GM18867 (cell line): Measurements from ENCODE around the gene RNF213.

Source experiments
- ATAC-seq: cut with Tn5 transposase; IDR thresholded peaks from one replicate; pipeline ENCODE4 v1.9.1; 2021; ENCODE audit warnings: mild to moderate bottlenecking, moderate library complexity; ENCODE audit not compliant: unreplicated experiment

RNF213 gene

GRCh38 chr17:80365001-80365965 is 104.6 kb downstream of the RNF213 start:
- ATAC-seq = no peak

GRCh38 chr17:80365983-80366382 is 105.3 kb downstream of the RNF213 start:
- ATAC-seq = no peak

DNA sequence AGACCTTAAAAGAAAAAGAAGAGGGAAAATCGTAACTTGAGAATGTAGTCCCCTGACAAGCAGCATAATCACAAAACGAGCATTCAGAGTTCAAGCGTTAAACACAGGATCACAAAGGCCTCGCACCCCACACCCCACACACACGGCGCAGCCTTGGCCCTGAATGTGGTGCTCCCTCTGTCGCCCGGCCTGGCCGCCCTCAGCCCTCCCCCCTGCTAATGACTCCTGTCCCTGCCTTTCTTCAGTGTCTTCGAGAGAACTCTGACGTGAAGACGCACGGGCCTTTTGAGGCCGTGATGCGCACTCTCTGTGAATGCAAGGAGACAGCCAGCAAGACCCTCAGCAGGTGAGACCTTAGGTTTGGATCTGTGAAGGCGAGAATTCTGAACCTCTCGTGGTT is 106.9 kb downstream of the RNF213 start:
- no peak for ATAC-seq

DNA sequence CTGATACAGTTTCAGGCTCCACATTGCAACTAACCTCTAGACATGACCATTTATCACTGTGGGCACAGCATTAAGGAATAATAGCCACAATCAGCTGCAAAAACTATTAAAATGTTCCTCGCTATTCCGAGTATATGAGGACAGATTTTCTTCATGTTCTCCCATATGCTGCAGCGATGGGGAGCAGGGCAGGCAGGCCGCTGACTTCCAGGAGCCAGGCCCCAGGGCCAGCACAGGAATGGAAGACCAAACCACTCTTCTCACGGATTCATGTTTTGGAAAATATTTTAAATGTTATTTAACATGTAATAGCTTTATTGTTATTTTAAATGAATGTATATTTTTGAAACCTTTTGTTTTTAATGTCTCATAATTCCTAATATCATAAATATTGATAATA is 110.5 kb downstream of the RNF213 start:
- no peak for ATAC-seq

DNA sequence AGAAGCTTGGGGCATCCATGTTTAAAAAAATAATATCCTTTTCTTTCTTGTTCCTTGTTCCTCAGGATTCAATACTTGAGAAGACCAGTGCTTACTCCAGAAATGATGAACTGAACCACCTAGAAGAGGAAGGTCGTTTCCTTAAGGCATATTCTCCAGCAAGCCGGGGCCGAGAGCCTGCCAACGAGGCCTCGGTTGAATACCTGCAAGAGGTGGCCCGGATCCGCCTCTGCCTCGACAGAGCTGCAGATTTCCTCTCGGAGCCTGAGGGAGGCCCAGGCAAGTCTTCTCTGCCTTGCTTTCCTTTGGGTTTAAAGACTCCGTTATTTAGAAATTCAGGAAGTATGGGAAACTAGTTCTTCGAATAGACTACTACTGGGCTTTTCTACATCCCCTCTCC is 111.8 kb downstream of the RNF213 start:
- no peak for ATAC-seq

DNA sequence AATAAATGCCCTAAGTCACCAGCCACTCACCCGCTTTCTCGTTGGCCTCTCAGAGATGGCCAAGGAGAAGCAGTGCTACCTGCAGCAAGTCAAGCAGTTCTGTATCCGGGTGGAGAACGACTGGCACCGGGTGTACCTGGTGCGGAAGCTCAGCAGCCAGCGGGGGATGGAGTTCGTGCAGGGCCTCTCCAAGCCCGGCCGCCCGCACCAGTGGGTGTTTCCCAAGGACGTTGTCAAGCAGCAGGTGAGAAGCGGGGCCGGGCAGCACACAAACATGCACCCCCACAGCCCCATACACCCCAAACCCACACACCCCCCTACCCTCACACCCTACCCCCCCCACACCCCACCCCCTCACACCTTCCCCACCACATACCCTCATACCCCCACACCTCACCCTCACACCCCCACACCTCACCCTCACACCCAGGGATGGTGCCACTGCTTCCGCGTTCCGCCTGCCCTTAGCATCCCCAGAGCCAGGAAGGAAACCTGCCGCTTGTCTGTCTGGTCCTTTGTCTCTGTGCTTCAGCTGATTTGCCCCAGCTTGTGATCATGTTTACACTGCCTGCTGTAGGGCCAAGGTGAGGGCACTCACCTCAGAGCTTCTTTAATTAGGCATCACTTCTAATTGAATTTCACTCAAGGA is 112.4 kb downstream of the RNF213 start:
- no peak for ATAC-seq

DNA sequence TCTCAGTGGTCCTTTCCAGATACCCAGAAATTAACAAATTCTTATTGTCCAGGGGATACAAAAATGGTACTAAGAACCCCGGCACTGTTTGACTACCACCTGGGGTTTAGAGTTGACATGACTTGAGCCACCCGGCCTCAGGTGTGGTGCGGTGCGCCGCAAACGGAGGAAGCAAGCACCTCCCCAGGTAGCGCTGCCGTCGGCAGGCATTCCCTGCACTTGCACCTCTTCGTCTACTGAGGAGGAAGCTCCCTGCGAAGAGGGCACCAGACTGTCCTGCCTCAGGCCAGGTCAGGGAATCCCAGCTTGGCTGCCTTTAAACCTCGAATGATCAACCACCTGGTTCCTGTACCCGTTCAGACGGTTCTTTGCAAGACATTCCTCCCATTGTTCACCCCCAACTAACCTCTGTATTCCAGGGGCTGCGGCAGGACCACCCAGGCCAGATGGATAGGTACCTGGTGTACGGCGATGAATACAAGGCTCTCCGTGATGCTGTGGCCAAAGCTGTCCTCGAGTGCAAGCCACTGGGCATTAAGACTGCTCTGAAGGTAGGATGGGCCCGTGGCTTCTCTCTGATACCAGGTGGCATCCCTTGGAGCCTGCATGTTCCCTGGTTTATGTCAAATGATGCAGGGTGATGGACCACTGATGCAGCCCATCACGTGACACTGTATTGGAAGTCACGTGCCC is 113.5 kb downstream of the RNF213 start:
- ATAC-seq = no peak

GRCh38 chr17:80374732-80375585 is 114.3 kb downstream of the RNF213 start:
- ATAC-seq = no peak

DNA sequence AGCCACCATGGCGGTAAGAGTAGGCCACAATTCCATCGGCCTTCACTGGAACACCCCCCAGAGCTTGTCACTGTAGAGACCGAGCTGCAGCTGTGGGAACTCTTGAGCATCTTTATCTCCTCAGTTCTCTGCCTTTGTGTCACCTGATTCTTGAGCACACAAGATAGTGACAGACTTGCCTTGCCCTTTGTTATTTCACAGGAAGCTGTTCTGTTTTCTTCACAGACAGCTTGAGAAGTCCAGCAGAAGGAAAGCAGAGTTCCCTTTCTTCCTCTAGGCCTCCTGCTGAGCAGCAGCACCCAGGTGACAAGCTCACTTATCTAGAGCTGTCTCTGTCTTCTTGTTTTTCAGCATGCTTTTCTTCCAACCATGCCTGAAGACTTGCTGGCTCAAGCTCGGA is 115.9 kb downstream of the RNF213 start:
- ATAC-seq = no peak

- ATAC-seq = no peak
Measured at GRCh38 chr17:80377798-80378197, 117.1 kb downstream of the RNF213 start.

GRCh38 chr17:80379348-80379747 is 118.7 kb downstream of the RNF213 start:
- no peak for ATAC-seq

DNA sequence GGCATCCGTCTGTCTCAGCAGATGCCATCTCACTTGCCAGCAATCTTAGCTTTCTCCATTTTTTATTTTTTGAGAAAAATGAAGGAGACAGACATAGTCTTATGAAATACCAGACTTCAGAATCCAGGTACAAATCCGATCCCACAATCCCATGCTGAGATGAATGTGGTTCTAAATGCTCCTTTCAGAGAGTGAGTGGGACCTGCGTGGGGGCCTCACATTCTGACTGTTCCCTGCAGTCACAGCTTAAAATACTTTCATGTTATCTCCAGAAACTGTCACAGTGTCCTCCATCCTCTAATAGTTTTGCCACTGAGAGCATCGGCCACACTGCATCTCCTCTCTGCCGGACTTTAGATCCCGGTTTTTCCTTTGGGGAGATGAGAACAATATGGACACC is 119.4 kb downstream of the RNF213 start:
- ATAC-seq = no peak

DNA sequence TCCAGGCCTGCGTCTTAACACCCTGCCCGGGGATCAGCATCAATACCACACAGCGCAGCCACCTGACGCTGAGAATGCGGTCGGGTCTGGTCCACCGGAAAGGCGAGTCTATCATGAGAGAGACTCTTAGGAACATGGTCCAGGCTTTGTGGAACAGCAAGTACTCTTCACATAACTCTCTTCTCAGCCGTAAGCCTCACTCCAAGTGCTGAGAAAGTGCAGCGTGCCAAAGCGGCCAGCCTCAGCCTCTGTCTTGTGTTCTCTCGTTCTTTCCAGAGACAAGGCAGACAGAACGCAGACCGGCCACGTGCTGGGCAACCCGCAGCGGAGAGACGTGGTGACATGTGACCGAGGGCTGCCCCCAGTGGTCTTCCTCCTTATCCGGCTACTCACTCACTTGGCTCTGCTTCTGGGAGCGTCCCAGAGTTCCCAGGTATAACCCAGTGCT is 119.9 kb downstream of the RNF213 start:
- no peak for ATAC-seq

- ATAC-seq = no peak
Measured at GRCh38 chr17:80381416-80381923, 120.8 kb downstream of the RNF213 start.

DNA sequence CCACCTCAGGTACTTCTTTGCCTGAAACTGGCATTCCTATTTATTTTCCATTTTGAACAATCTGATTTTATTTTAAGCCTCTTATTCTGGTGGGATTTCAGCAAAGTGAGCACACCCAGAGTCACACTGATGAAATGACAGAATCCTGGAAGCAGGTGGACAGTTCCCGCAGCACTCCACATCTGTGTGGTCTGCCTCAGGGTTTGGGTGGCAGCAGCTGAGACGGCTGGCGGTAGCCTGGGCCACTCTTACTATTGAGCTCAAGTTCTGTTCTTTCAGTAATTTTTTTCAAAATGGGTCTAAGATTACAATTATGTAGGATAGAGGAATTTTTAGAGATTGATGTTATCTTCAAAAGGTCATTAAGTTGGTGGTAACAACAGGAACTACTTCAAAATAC is 121.8 kb downstream of the RNF213 start:
- no peak for ATAC-seq

GRCh38 chr17:80382956-80383355 is 122.3 kb downstream of the RNF213 start:
- no peak for ATAC-seq

DNA sequence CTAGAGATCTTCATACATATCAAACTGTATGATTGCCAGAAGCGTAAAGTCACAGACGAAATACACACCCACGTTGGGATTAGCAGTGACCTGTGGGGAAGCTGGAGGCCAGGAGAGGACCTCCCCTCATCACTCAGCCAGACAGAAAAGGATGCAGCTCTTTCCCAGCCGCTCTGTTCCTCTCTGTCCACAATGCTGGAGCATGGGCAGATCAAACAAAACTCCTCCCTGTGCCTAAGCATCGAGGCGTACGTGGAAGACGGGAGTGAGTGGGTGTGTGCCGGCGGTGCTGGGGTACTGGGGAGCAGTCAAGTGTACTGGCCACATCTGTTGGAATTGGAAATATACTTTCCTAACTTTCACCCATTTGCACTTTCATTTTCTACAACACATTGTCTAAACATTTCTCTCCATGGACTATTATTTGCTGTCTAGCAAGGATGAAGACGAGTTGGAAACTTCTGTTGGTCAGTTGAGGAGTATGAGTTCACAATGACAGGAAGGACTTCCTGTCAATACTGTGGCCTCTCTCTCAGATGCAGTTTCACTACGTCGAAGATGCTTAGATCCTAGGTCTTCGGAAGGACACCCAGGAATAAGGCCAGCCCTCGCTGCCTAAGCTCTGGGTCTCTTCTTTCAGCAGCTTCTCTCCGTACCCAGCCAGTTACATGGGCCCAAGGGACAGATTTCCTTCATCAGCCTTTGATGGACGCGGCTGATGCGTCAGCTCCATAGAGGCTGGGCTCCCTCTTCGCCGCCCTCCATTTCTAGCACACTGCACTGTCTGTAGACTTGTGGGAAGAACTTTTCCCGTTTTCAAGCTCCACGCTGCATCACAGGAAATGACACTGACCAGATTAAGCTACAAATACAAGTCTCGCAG is 123.7 kb downstream of the RNF213 start:
- ATAC-seq = no peak

DNA sequence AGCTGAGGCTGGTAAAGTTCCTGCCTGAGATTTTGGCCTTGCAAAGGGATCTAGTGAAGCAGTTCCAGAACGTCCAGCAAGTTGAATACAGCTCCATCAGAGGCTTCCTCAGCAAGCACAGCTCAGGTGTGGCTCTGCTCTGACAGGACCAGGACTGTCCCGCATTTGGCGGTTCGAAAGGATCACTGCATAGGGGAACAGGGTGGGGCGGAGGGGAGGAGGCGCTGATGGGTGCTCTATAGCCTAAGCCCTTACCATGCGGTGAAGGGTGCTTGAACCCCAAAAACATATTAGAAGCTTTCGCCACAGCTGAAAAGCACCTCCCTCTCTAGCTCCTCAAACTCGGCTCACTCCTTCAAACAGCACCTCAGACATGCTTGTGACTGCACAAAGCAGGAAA is 124.4 kb downstream of the RNF213 start:
- ATAC-seq = no peak

- no peak for ATAC-seq
Measured at GRCh38 chr17:80386341-80386740, 125.7 kb downstream of the RNF213 start.
